ENCODE data around the gene NDFIP1.
"Not testable (repeated sequence)": the region's sequence is repeated elsewhere in the genome, so short reads cannot be mapped to it uniquely, and the experiment has no call there.

NDFIP1 gene

DNA sequence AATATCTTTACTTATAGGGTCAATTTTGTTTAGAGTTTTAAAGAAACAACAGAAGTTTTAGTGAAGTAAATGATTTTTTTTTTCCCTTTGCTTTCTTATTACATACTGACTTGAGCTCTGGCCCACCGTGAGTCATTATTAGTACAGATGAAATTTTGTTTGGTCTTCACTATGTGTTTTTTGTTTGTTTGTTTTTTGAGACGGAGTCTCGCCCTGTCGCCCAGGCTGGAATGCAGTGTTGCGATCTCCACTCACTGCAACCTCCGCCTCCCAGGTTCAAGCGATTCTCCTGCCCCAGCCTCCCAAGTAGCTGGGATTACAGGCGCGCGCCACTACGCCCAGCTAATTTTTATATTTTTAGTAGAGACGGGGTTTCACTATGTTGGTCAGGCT, 45.9 kb downstream of the NDFIP1 start:
- DNase-seq (ENCODE audit: low read depth) = not testable (repeated sequence)

DNA sequence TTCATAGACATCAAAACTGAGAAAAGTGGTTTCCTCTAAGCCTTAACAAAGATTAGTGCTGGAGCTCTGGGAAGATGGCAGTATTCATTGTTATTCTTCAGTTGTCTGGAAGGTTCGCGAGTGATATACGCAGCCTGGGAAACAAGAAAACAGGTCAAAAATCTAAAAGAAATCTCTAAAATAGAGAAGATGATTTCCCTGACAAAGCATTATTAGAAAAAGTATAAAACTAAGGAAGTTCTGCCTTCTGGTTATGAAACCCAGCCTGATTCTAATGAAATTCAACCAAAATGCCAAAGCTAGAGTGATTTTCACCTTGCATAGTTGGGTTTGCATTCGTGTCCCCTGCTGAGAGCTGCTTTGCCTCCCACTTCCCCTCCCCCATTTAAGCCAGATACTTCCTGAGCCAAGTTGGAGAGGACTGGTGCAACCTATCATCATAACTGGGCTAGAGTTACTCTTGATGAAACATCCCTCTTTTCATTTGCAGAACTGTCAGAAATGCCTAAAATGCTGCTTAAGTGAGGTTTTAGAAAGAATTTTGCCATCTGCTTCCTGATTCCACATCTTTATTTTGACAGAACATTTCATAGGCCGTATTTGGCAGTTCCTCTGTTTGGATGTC, 48.4 kb downstream of the NDFIP1 start:
- DNase-seq (ENCODE audit: low read depth) = no peak

DNA sequence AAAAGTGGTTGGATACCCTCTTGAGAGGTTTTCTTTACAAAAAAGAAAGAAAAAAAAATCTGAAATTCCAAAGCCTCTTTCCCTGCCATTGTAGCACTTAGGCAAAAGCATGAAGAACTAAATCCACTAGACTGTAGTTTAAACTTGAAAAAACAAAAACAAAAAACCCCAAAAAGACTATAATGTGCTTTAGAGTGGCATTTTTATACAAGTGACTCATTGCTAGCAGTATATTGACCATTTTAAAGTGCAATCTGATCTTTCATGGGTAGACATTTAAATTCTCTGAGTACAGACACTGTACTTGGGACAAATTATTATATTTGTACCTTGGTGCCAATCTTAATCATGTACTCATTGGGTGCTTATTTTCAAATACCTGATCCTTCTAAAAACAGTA, 50.8 kb downstream of the NDFIP1 start:
- no peak for DNase-seq (ENCODE audit: low read depth)

DNA sequence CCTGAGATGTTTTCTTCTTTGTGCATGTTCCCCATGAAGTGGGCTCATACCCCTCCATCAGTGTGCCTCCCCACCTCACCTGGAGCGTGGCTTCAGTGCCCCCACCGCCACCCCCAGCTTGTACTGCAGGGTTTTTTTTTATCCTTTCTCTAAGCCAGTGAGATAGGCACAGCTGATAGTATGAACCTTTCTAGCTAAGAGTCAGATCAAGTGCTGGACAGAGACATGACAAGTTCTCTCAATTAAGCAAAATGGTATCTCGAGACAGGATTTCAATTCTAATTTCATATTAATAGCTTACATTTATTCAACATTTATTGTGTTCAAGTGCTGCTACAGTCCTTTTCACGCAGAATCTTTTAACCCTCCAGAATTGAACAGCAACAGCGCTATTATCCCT, 55.7 kb downstream of the NDFIP1 start:
- DNase-seq (ENCODE audit: low read depth) = no peak

DNA sequence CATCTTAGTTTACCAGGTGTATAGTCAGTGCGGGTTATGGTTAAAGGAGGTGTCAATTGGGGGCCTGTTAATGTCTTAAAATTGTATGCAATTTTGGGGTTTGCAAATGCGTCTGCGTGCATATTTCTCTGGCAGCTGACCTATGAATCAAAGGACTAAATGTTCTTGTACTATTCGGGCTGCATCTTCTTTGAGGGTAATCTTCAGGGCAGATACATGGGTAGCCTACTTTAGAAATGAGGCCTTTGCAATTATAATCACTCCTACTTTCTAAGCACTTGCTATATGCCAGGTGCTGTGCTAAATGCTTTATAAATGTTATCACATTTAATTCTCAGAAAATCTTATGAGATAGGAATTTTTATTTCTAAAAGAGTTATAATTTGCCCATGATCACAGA, 58.2 kb downstream of the NDFIP1 start:
- DNase-seq (ENCODE audit: low read depth) = no peak

DNA sequence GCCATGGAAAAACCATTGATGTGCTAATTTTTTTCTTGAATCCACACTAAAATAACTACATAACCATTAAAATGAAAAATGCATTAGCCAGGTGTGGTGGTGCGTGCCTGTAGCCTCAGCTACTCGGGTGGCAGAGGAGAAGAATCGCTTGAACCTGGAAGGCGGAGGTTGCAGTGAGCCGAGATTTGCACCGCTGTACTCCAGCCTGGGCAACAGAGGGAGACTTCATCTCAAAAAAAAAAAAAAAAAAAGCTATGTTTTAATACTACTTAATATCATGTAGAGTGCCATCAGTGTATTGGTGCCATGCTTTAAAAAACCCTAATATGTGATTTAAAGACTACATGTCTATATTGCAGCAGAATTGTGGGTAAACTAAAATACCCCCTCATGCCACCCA, 58.9 kb downstream of the NDFIP1 start:
- no peak for DNase-seq (ENCODE audit: low read depth)

DNA sequence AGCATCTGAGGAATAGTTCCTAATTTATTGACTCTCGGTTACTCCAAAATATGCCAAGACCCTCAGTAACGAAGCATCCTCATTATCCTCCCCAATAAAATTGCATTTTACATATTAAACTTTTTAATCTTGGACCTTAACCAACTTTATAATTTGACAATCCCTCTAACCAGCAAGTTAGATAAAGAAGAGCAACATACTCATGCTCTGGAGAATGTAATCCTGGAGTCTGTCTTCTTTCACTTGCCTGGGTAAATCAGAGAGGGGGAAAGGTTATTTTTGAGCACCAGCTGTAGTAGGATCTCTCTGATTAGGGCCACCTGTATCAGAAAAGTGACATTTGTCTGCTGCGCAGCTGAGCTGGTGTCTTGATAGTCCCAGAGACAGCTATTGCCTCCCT, 59.8 kb downstream of the NDFIP1 start:
- DNase-seq (ENCODE audit: low read depth) = no peak

DNA sequence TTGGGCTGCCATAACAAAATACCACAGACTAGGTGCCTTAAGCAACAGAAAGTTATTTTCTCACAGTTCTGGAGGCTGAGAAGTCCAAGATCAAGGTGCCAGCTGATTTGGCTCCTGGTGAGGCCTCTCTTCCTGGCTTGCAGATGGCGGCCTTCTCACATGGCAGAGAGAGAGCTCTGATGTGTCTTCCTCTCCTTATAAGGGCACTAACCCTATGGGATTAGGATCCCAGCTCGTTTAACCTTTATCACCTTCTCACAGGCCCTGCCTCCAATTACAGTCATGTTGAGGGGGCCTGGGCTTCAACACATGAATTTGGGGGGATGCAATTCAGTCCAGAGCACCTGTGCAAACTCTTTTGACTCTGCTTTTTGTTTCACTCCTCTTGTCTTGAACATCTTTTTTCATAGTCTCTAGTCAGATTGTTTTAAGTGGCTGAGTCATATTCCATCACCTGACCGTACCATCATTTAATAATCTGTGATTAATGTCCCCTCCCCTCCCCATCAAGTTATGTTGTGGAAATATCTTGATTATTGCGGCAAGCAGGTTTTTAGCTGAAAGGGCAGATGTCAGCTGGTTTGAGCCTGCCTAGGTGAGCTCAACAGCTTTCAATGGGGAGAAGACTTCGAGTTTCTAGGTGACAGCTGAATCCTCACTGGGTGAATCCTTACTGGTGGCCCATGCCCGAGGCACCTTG, 61.8 kb downstream of the NDFIP1 start:
- no peak for DNase-seq (ENCODE audit: low read depth)

DNA sequence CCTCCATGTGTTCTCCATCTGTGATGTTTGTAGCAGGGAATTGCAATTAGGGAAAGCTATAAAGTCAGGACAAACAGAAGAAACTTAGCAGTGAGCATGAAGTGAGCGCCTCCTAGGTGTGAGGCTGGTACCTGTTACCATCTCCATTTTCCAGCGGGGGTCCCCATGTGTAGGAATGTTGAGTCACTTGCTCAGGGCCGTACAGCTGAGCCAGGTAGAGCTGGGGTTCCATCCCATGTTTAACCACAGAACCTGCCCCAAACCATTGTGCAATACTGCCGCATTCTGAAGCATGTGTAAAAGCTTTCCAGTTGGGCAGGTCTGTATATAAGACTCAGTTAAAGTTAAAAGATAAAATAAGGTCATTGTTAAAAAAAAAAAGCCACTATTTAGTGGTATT, 62.7 kb downstream of the NDFIP1 start:
- no peak for DNase-seq (ENCODE audit: low read depth)

DNA sequence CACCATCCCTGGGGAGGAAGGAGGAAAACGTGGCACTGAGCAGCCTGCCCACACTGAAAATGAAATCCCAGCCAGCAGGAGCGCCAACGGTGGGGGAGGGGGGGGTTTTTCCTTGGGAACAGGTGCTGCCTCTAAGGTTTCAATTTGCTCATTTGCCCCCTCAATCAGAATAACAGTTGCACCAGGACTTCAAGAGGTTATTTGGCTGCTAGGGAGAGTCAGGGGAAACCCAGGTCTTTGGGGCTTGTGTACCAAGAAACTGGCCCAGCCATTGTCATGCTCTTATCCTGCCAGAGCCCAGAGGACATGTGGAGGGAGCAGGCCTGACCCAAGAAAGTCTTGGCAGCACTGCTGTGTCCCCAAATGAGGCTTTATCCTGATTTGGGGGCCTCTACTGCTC, 66.5 kb downstream of the NDFIP1 start:
- DNase-seq (ENCODE audit: low read depth) = no peak

DNA sequence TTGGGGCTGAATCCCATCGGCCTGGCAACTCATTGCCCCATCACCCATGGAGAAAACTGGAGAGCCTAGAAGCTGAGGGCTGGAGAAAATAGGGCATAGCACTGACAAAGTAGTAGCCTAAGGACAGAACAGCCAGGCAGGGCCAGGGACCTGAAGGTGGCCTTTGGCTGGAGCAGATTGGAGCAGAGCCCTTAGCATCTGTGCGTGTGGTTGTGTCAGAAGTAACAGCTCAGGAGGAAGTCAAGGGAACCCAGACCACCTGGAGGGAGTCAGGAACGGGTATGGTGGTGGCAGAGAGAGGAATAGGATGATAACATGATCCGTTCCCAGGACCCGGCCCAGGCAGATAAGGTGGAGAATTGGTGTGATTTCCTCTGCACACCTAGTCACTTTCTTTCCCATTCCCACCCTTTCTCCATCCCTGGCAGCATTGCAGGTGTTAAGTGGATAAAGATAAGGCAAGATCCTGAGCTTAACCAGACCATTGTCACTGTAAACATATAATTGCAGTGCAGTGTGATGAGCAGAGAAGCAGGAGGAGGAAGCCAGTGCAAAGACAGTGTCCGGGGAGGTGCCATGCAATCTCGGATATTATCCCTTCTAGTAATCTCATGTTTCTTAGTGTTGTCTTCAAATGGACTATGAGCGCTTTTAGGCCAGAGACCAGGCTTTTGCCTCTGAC, 67.0 kb downstream of the NDFIP1 start:
- DNase-seq (ENCODE audit: low read depth) = no peak

DNA sequence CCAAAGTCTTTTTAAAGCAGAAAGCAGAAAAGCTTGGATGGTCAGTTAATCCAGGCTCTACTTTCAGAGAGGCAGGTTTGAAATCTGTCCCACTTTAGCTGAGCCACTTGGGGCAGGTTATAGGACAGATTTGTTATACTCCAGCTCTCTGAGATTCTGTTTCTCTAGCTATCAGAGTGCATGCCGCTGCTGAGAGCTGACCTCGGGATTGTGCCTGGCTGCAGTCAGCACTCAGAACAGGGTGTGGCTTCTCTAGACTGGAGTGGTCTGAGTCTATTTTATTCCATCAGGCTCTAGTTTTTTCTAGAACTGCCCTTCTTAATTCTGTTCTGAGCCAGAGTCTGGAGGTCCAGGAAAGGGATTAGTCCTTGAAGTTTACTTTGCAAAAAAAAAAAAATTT, 67.7 kb downstream of the NDFIP1 start:
- no peak for DNase-seq (ENCODE audit: low read depth)

DNA sequence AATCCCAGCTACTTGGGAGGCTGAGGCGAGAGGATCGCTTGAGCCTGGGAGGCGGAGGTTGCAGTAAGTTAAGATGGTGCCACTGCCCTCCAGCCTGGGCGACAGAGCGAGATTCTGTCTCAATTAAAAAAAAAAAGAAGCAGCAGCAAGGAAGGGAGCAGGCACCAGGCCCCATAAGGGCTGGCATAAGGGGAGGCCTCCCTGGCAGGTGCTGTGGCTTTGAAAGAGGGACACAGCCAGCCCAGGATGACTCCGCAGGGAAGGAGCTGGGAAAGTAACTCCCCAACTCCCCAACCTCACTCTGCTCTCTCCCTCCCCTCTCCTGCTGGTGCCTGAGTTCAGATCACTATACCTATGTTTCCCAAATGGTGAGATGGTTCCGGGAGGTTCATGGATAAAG, 70.1 kb downstream of the NDFIP1 start:
- DNase-seq (ENCODE audit: low read depth) = no peak

DNA sequence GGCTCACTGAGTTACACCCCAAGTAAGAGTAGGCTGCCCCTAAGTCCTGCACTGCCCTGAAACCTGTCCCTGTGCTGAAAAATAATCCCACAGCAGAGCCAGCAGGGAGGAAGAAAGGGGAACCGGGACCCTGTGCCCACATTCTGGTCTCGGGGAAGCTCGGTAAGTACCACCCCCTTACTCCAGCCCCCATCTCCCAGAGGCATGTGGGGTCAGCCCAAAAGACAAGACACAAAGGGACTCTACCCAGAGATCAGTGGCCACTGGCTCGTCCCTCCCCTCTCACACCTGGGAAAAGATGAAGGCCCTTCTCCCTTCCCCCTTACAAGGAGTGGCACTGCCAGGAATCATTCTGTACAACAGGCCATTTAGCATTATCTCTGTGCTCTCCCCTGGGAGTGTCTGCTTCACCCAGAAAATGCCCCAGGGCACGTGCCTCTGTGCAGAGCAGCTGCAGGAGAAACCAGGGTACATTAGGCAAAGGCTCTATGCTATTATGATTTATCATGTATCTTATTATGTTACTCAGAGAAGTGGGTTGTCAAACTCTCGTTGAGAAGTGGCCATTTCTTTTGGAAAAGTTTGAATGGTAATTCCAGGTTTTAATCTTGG, 71.3 kb downstream of the NDFIP1 start:
- DNase-seq (ENCODE audit: low read depth) = no peak

DNA sequence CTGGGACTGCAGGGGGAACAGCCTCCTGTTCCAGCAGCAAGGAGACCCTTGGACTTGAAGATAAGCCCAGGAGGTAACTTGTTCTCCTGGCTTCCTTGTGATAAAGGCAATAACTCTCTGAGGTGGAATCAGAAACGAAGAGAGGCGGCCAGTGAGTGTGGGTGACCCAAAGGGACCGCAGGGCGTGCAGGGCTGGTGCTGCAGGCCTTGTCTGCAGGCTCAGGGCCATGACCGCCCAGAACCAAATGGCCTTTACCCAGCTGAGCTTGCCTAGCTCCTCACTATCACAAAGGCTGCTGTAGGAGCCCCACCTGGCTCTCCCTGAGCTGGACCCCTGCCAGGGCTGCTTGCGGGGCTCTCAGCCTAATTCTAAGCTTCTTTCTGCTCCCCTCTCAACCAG, 72.5 kb downstream of the NDFIP1 start:
- DNase-seq (ENCODE audit: low read depth) = no peak

DNA sequence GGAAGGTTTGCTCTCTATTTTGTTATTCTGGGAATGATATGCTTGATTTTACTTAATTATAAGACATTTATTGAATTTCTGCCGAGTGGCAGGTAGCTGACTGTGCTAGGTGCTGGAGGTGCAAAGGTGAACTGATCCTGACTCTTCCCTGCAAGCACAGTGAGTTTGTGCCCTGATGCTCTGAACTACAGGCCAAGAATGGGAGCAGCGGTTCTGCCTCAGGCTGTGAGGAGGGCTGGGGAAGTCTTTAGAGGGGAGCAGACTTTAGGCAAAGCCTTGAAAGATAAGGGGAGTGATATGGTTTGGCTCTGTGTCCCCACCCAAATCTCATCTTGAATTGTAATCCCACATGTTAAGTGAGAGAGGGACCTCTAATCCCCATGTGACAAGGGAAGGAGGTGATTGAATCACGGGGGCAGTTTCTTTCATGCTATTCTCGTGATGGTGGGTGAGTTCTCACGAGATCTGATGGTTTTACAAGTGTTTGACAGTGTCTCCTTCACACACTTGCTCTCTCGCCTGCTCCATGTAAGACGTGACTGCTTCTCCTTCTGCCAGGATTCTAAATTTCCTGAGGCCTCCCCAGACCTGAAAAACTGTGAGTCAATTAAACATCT, 73.1 kb downstream of the NDFIP1 start:
- no peak for DNase-seq (ENCODE audit: low read depth)

DNA sequence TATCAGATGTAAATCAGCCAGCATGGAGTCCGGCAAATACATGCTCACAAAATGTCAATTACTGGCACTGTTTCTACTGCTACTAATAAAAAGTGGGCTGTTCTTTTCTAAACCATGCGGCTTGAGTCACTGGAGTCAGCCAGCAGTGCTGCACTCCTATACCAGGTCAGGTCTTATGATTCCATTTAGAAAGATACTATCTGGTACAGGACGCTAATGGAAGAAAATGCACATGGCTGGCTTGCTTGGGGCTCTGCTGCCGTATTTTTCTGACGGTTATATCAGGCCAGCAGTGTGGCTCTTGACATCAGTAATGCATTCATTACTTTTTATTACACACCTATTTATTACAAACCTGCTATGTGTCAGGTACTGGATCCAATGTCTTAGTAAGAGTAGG, 74.3 kb downstream of the NDFIP1 start:
- no peak for DNase-seq (ENCODE audit: low read depth)

DNA sequence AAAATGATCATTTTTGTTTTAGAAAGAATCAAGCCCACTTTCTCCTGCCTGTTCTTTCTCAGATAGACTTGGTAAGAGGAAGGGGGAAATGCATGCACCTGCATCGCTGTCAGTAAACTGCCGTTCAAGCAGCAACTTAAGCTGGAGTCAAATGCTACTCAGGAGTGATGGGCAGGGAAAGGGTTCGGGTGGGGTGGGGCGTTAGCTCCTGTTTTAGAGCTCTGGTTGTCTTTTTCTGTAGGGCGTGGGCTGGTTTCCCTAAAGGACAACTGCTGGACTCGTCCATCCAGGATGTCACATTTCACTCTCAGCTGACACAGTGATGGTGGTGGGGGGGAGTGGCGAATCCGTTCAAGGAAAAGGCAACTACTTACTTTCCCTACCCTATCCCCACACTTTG, 75.0 kb downstream of the NDFIP1 start:
- DNase-seq (ENCODE audit: low read depth) = no peak

DNA sequence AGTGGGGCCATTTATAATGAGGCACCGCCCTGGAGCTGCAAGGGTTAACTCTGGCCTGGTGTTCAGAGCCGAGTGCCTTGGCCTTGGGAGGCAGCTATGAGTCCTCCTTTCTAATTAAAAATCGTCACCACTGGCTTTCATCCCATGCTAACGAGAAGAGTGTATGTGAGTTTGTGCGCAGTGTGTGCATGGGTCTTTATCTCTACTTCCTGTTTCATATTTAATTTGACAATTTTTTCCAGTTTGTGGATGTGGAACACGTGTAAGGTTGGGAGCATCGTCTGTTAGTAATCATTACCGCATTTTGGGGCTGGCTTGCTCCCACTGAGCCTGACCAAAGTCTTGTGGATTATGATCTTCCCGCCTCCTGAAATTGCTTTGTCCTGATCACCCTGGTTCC, 76.4 kb downstream of the NDFIP1 start:
- DNase-seq (ENCODE audit: low read depth) = no peak

DNA sequence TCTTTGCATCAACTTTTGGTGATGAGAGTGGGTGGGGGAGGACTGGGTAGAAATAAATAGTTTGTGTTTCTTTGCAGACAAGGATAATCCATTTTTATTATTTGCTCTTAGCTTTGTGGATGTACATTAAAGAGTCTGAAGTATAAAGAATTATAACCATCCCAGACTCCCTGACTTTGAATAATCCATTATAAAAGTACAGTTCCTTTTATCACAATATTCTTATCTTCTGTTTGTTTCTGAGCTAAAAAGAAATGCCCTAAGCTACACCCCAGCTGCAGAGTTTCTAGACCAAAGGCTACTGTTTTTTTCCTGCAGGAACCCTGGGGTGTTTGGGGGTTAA, 77.9 kb downstream of the NDFIP1 start:
- DNase-seq (ENCODE audit: low read depth) = no peak

DNA sequence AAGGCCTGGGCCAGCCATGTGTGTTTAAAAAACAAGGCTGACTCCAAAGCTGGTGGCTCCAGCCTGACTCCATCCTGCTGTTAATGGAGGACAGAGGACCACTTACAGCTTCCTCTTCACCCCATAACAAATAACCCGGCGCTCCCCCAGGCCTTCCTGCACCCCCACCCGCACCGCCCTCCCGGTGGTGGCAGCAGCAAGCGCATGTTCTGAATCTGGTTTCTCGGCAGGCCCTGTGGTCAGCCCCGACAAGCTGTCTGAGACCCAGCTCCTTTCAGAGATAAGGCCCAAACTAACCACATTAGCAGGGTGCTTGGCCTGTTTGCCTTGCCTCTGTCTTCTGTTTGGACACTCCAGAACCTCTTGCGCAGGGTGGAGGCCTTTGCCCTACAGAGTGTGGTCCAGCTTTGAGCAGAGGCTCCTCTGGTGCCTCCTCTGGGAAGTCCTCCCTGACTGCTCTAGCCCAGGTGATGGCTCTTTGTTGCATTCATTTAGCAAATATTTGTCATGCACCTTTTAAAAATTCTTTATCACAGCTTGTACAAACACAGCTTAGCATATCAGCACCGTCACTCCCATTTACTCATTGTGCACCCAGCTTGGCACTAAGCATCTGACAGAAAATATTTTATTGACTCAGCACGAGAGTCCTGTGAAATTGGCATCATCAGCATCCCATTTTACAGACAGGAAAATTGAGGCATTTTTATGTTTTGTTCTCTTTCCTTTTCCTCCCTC, 78.4 kb downstream of the NDFIP1 start:
- no peak for DNase-seq (ENCODE audit: low read depth)

DNA sequence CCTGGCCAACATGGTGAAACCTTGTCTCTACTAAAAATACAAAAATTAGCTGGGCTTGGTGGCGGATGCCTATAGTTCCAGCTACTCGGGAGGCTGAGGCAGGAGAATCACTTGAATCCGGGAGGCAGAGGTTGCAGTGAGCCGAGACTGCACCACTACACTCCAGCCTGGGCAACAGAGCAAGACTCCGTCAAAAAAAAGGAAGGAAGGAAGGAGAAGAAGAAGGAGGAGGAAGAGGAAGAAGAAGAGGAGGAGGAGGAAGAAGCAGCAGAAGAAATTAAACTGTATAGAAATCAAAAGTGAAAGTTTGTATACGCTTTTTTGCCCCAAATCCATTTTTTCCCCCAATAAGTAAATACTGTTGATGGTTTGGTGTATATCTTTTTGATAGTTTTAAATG, 80.1 kb downstream of the NDFIP1 start:
- not testable (repeated sequence) for DNase-seq (ENCODE audit: low read depth)
